HG03521 (cell line): ENCODE measurements around the gene CCDC177.

Source experiments
- ATAC-seq: cut with Tn5 transposase; IDR thresholded peaks from one replicate; pipeline ENCODE4 v1.9.1; 2021; ENCODE audit warnings: mild to moderate bottlenecking, moderate library complexity; ENCODE audit not compliant: unreplicated experiment

CCDC177 gene

GRCh38 chr14:69569859-69570258 lies 4.8 kb downstream of the CCDC177 start:
- ATAC-seq = no peak

GRCh38 chr14:69567563-69567962 lies 7.1 kb downstream of the CCDC177 start:
- ATAC-seq = no peak

GRCh38 chr14:69561893-69562292 lies 12.8 kb downstream of the CCDC177 start:
- ATAC-seq = no peak

GRCh38 chr14:69560826-69561225 lies 13.8 kb downstream of the CCDC177 start:
- ATAC-seq = no peak

GRCh38 chr14:69559581-69560011 lies 15.1 kb downstream of the CCDC177 start:
- ATAC-seq = no peak

GRCh38 chr14:69558774-69559173 lies 15.9 kb downstream of the CCDC177 start:
- ATAC-seq = no peak

GRCh38 chr14:69554500-69554899 lies 20.2 kb downstream of the CCDC177 start:
- ATAC-seq = no peak

DNA sequence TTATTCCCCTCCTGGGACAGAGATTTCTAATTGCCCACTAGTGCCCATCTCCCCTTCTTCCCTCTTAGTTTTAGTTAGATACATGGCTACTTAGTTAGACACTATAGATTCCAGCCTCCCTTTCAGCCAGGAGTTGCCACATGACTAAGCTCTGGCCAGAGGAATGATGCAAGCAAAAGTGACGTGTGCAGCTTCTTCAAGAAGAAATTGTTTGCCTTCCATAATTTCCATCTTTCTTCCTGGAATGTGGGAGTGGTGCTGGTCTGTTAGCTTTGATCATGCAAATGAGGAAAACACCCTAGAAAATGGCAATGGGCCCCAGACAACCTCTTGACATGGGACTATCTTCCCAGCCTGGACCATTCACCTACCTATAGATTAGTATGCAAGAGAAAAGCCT lies 21.4 kb downstream of the CCDC177 start:
- no peak for ATAC-seq

DNA sequence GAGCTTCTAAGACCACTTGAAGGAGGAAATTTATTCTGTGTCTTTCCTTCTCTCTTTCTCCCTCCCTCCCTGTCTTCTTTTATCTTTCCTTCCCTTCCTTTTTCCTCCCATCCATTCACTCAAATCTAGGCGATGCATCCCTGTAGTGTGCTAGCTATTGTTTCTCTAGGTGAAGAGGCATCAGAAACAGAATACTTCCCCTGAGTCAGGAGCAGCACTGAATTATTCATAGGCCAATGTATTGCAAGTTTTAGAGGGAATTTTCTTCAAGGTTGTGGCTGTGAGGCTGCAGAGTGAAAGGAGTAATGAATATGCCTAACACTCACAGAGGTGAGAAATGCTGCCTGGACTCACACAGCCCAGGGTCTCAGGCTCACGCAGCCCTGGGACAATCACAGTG lies 23.2 kb downstream of the CCDC177 start:
- ATAC-seq = no peak

GRCh38 chr14:69548566-69548965 lies 26.1 kb downstream of the CCDC177 start:
- ATAC-seq = no peak

- no peak for ATAC-seq
Observed at GRCh38 chr14:69547701-69548348, 26.8 kb downstream of the CCDC177 start.

GRCh38 chr14:69543341-69544115 lies 31.1 kb downstream of the CCDC177 start:
- no peak for ATAC-seq

GRCh38 chr14:69542311-69542710 lies 32.4 kb downstream of the CCDC177 start:
- ATAC-seq = no peak

DNA sequence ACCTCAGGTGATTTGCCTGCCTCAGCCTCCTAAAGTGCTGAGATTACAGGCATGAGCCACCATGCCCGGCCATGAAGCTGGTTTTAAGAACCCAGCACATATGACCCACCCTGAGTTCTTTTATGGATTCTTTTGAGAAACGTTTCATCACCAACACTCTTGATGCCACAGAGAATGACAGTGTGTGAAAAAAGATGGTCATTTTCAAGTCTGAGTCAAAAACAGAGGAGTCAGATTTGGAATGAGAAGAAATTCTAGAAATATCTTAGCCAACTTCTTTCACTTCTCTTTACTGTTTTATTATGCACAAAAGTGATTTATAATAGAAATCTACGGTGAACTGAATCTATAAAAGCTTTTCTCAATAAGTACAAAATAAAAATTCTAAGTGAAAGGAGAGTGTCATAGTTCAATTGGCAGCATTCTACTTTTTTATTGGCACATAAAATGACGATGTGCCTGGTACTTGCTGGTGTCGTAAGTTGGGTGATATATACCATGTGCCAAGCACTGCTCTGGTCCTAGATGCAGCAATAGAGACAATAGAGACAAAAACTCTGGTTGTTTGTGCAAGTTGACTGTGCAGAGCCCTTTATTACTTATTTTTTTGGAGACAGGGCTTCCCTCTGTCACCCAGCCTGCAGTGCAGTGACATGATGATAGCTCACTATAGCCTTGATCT lies 33.9 kb downstream of the CCDC177 start:
- ATAC-seq = no peak

DNA sequence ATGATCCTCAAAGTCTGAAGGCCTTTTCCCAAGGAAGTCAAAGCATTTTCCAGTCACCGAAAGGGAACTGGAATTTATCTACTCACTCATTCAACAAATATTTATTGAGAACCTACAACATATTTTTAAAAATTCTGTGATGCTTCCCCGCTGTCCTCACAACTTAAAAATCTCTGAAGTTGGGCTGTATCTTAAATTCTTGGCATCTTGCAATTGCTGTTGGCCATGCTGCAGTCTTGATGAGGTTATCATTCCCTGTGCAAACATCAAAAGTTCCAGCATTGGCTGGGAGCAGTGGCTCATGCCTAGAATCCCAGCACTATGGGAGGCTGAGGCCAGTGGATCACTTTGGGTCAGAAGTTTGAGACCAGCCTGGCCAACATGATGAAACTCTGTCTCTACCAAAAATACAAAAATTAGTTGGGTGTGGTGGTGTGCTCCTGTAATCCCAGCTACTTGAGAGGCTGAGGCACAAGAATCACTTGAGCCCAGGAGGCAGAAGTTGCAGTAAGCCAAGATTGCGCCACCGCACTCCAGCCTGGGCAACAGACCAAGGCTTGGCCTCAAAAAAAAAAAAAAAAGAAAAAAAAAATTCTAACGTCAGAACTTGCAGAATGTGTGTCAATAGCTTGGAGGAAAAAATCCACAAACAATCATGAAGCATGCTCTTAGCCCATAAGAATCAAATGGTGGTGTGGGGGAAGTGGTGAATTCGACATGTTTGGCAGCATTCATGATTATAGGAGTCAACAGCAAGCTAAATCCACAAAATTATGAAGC lies 34.9 kb downstream of the CCDC177 start:
- no peak for ATAC-seq

- ATAC-seq = no peak
Observed at GRCh38 chr14:69538766-69539165, 35.9 kb downstream of the CCDC177 start.

DNA sequence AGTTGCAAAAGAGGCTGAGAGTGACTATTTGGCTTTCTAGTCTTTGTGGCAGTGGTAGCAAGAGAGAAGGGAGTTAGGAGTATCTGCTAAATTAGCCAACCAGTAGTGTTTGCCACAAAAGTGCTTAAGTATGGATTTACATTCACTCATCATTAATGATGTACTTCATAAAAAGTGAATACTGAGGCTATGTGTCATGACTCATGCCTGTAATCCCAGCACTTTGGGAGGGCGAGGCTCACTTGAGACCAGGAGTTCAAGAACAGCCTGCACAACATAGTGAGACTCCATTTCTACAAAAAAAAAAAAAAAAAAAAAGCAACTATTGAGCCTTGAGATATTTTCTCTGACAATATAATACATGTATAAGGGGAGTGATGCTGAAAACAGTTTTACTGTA lies 36.8 kb downstream of the CCDC177 start:
- ATAC-seq = no peak

DNA sequence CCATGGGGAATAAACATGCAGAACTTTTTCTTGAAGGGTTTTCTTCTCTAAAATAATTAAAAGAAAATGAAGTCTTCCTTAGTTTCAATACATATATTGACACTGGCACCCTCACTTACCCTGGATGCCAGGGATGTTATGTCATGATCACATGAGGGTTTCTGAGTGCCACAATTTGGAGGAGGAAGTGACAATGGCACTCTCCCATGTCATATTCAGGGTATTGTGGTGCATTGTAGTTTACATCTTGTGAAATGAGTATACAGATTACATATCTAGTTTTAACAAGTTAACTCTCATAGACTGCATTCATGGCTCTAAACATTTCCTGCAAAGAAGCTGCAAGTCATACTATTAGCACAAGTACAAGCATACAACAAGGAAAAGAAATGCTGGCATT lies 37.7 kb downstream of the CCDC177 start:
- ATAC-seq = no peak

- ATAC-seq = no peak
Observed at GRCh38 chr14:69535230-69535848, 39.3 kb downstream of the CCDC177 start.

DNA sequence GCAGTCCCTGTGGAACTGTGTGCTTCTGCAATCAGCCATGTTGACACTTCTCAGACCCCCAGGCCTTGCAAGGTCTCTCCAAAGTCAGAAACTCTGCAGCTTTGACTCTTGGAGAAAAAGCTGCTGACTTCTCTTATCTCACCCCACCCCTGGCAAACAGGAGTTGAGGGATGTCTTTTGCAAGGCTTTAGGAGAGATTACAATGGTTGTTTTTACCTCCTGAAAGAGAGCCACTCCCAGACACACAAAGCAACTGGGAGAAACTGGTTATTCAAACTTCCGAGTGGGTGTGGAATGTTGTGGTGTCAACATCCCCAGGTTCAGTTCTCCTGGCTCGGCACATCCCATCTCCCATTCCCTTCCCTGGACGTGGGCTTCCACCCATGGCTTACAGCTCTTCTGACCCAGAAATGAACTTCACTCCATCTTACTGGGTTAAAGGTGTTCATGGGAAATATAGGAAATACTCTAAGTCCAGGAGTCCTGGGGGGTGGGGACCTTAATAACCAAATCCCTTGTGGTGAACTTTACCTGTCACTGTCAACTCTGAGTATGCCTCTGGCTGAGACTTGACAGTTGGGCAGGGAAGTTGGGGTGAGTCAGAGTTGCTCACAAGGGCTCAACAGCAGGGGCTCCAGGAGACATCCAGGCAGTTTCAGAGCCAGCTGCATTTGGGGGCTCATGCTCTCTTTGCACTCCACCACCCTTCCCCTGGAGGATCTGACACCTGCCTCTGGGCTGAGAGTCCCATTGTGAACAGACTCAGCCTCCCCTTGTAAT lies 41.9 kb downstream of the CCDC177 start:
- no peak for ATAC-seq
